22Rv1 (cell line): ENCODE measurements around the gene COL5A2.

Experiments used
- CTCF ChIP-seq: fragments of 450-650 bp; IDR thresholded peaks from 2 replicates; pipeline ENCODE4 v1.5.1; 2017; ENCODE audit warnings: mild to moderate bottlenecking
- ZFX ChIP-seq: fragments of 450-650 bp; IDR thresholded peaks from 2 replicates; pipeline ENCODE4 v1.6.1; 2017; ENCODE audit warnings: antibody characterized with exemption, borderline replicate concordance

- TF ChIP-seq CTCF: no peak
- TF ChIP-seq ZFX: no peak
These were observed 8.7 kb upstream of the COL5A2 start for GRCh38 chr2:189188115-189188805.
